Left hindlimb (tissue), 1 donor: ENCODE measurements around the gene ASH1L.

Experiments
- DNase-seq: peaks from one replicate; pipeline ENCODE4 v3.0.0-alpha.2; 2018

ASH1L gene

DNA sequence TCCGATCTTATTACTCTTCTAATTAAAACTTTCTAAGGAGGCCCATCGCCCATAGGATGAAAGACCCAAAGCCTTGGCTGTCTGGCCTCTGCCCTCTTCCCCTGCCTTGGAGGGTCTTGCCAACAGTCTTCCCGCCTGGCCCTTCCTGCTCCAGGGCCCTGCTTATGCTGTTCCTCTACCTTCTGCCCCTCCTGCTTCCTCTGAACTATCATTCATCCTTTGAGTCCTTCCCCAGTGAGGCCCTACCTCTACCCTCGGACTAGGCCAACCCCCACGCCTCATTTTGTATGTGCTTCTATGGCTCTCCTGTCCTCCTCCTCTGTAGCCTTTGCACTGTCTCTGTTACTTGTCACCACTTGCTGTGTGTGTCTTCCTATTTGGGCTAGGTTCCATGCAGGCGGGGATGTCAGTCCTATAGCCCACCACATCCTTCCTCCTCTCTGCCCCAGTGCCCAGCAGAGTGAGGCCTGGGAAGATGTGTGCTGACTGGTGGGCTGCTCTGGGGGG lies 236.5 kb downstream of the ASH1L start:
- no peak for DNase-seq

- DNase-seq = no peak
Observed at GRCh38 chr1:155325603-155325893, 237.1 kb downstream of the ASH1L start.

- peak; percentile 65 for DNase-seq
Observed at GRCh38 chr1:155324717-155325602, 237.6 kb downstream of the ASH1L start.

GRCh38 chr1:155324037-155324716 lies 238.4 kb downstream of the ASH1L start:
- peak; percentile 97 for DNase-seq

DNA sequence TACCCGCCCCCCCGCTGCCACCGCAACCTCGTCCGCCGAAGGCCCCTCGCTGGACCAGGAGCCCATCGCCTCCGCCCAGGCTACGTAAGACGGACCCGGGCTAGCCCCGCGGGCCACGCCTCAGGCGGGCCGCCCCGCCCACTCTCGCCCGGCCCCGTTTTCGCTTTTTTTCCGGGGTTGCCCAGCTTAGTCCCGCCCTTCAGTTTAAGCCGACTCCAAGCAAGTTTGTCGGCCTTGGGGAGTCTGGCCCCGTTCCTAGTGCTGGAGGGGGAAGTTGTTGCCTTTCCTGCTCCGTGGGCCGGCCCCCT lies 238.9 kb downstream of the ASH1L start:
- peak; percentile 94 for DNase-seq

DNA sequence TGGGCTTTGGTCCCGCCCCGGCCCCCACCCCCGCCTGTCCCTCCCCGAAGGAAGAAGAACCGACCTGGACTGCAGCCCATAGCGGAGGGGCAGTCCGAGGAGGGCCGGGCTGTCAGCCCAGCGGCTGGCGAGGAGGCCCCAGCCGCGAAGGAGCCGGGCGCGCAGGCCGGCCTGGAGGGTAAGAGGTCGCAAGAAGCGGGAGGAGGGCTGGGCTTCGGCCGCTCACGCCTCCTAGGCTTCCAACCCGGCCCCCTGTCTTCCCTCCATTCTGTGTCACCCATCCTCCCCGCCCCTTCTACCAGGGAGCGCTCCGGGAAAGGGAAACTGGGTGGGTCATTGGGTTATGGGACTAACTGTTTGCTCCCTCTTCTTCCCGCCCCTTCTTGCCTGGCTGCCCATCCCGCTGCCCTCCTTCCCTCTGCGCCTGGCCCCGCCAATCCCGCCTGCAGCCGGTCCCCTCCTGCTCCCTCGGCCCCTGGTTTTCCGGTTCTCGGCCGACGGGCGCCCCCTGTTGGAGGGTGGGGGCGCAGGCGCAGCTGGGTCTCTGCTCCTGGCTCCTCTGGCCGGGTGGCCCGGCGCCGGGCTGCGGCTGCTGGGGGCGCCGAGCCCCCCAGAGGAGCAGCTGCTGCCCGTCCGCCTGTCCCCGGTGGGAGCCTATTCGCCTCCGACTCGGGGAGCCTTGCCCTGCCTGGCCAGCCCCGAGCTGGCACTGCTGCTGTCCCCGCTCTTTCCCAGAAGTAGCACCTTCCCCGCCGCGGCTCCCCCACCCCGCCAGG lies 239.5 kb downstream of the ASH1L start:
- peak; percentile 96 for DNase-seq

GRCh38 chr1:155322571-155322952 lies 240.0 kb downstream of the ASH1L start:
- DNase-seq = no peak

GRCh38 chr1:155321639-155322503 lies 240.7 kb downstream of the ASH1L start:
- DNase-seq = no peak

DNA sequence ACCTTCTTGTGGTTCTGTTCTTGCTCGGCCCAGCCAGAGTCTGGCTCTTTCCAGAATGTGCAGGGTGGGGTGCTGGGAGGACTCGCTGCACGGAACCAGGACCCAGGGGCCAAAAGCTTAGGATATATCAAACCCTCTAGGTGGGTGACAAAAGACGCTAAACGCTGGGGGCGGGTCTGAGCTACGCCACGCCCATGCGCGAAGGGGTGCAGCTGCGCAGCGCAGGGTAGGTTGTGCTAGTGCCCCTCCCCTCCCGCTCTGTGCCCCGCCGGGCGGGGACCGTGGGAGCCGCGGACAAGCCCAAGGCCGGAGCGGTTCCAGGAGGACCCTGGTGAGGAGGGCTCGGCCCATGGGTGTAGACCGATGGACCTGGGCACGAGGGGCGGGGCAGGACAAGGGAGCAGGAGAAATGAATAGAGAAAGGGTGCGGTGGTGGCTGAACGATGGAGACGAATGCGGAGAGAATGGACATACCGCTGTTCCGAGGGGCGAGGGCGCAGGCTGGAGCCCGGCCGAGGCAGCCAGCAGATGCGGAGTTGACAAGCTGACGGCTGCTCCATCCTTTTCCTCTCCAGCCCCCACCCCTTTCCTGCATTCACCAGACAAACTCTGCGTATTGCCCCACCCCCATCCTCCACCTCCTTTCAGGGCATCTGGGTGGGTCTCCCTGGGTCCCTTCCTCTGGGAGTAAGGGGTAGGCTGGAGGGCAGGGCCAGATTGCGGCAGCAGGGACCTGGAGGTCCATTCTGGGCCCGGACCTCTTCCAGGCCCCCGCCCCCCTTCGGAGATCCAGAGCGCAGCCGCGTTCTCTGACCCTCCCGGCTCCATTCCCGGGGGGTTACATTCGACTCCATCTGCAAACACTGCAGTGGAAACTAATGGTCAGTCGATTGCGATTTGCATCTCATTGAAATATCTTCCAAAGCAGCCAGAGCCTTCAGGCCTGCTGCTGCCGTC lies 241.7 kb downstream of the ASH1L start, which contains the start of gene RUSC1:
RUSC1 (plus strand) TSS at position 234 of the 957 bp plus-strand sequence. CDS start 880 bp downstream, outside the sequence.
- peak; percentile 86 for DNase-seq

DNA sequence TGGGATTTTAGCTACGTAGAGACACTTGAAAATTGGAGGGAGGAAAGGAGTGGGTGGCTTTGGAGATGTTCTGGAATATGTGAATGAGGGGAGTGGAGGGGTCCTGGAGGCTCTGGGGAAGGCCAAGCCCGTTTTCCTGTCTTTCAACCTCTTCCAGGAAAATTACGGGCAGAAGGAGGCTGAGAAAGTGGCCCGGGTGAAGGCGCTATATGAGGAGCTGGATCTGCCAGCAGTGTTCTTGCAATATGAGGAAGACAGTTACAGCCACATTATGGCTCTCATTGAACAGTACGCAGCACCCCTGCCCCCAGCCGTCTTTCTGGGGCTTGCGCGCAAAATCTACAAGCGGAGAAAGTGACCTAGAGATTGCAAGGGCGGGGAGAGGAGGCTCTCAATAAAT lies 242.4 kb downstream of the ASH1L start:
- peak; percentile 43 for DNase-seq

DNA sequence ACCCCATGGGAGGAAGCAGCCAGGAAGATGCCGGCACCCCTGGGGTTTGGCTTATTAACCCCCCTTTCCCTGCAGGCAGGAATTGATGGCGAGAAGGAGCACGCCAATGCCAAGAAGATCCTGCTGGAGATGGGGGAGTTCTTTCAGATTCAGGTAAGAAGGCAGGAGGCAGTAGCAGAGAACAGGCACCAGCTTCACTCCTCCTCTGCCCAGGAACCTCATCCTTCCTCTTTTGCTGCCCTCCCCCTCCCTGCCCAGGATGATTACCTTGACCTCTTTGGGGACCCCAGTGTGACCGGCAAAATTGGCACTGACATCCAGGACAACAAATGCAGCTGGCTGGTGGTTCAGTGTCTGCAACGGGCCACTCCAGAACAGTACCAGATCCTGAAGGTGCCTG lies 243.1 kb downstream of the ASH1L start:
- DNase-seq = no peak

GRCh38 chr1:155318082-155318481 lies 244.5 kb downstream of the ASH1L start:
- no peak for DNase-seq

DNA sequence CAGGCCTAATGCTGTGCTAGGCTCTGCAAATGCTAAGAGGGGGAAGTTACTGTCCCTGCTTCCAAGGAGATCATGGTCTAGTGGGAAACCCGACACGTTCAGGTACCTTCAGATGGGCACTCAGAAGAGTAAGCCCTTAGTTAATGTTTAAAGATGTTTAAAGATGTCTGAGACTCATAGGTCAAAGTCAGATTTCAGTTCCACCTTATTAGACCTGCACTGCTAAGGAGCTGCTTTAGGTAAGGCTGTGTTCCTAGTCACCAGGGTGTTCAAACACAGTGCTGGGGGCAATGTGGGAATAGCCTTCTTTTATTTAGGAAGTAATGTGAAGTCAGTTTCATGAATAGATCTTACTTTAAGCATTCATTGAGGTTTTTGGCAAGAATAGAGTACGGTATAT lies 245.7 kb downstream of the ASH1L start:
- no peak for DNase-seq

- DNase-seq = no peak
Observed at GRCh38 chr1:155313261-155313660, 249.3 kb downstream of the ASH1L start.

GRCh38 chr1:155309423-155310021 lies 253.1 kb downstream of the ASH1L start:
- DNase-seq = no peak

GRCh38 chr1:155308493-155309422 lies 253.8 kb downstream of the ASH1L start, which contains the start of gene FDPS:
TSS of gene FDPS (plus strand) at chr1:155308866. CDS start at chr1:155309790, 924 bp downstream.
- DNase-seq = peak; percentile 99

DNA sequence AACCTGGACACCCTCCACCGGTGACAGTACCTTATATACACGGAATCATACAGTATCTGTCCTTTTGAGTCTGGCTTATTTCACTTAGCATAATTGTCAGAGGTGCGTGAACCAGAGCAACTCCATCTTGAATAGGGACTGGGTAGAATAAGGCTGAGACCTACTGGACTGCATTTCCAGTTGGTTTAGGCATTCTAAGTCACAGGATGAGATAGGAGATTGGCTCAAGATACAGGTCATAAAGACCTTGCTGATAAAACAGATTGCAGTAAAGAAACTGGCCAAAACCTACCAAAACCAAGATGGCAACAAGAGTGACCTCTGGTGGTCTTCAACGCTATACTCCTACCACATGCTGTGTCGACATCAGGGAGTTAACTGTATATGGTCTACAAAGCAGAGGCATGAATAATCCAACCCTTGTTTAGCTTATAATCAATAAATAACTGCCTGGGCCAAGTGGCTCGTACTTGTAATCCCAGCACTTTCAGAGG lies 255.3 kb downstream of the ASH1L start:
- DNase-seq = no peak

- DNase-seq = no peak
Observed at GRCh38 chr1:155305881-155306391, 256.7 kb downstream of the ASH1L start.

DNA sequence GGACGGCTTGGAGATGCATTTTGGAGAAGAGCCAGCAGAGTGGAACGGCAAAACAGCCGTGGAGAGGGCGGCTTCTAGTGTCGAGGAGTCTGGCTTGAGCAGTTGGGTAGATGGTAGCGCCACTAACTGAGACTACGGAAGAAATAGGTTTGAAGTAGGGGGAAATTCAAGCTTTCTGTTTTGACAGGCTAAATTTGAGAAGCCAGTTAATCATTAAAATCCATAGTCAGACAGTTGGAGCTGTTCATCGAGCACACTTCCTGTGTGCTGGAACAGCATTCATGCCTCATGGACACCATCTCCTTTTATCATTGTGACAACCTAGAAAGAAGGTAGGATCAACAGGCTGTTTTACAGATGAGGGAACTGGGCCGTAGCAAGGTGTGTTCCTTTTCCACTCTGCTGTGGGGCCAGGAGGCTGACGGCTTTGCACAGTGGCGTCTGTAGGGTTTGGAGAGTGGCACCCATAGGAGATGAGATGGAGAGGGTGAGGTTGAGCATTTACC lies 258.0 kb downstream of the ASH1L start:
- DNase-seq = no peak
